MM.1S (cell line): ENCODE measurements around the gene GJA4.

Source experiments
- DNase-seq: peaks from one replicate; pipeline ENCODE4 v3.0.0-alpha.2; 2015
- H2AFZ ChIP-seq: fragments of 300-600 bp; sonication (generic); 2 replicates; pipeline ENCODE4 v1.6.0; 2016; ENCODE audit warnings: antibody characterized with exemption, low read length
- H3F3A ChIP-seq: fragments of 300-600 bp; sonication (generic); 2 replicates; pipeline ENCODE4 v1.6.1; 2016; ENCODE audit warnings: mild to moderate bottlenecking, antibody characterized with exemption, low read length, moderate library complexity, mixed read lengths; ENCODE audit not compliant: insufficient read depth
- H3K27ac ChIP-seq: fragments of 300-600 bp; sonication (generic); 2 replicates; pipeline ENCODE4 v1.5.1; 2016; ENCODE audit warnings: mild to moderate bottlenecking, low read length
- H3K27me3 ChIP-seq: fragments of 300-600 bp; sonication (generic); replicated peaks from 2 replicates; pipeline ENCODE4 v1.6.0; 2016; ENCODE audit warnings: low read length; ENCODE audit not compliant: insufficient read depth
- H3K36me3 ChIP-seq: fragments of 300-600 bp; sonication (generic); replicated peaks from 2 replicates; pipeline ENCODE4 v1.6.1; 2016; ENCODE audit warnings: mild to moderate bottlenecking, low read length, mixed read lengths; ENCODE audit not compliant: insufficient read depth
- H3K4me1 ChIP-seq: fragments of 300-600 bp; sonication (generic); 2 replicates; pipeline ENCODE4 v1.6.1; 2016; ENCODE audit warnings: low read length, mixed read lengths
- H3K4me2 ChIP-seq: fragments of 300-600 bp; sonication (generic); 2 replicates; pipeline ENCODE4 v1.6.0; 2016; ENCODE audit warnings: low read depth, low read length
- H3K4me3 ChIP-seq: fragments of 300-600 bp; sonication (generic); 2 replicates; pipeline ENCODE4 v1.5.1; 2016; ENCODE audit warnings: low read length, mixed read lengths
- H3K79me2 ChIP-seq: fragments of 300-600 bp; sonication (generic); 2 replicates; pipeline ENCODE4 v1.6.1; 2016; ENCODE audit warnings: mixed run types, low read length, mixed read lengths
- H3K9ac ChIP-seq: fragments of 300-600 bp; sonication (generic); 2 replicates; pipeline ENCODE4 v1.6.1; 2016; ENCODE audit warnings: low read length, mixed read lengths
- H3K9me2 ChIP-seq: fragments of 300-600 bp; sonication (generic); replicated peaks from 2 replicates; pipeline ENCODE4 v1.6.1; 2016; ENCODE audit warnings: mild to moderate bottlenecking, low read length, mixed read lengths; ENCODE audit not compliant: insufficient read depth
- H3K9me3 ChIP-seq: fragments of 300-600 bp; sonication (generic); replicated peaks from 2 replicates; pipeline ENCODE4 v1.6.1; 2016; ENCODE audit warnings: mild to moderate bottlenecking, low read length, mixed read lengths; ENCODE audit not compliant: insufficient read depth
- H4K20me1 ChIP-seq: fragments of 300-600 bp; sonication (generic); 2 replicates; pipeline ENCODE4 v1.6.1; 2016; ENCODE audit warnings: mild to moderate bottlenecking, low read length, moderate library complexity, mixed read lengths; ENCODE audit not compliant: insufficient read depth
- EZH2 ChIP-seq: fragments of 300-600 bp; sonication (generic); optimal IDR thresholded peaks from 2 replicates; pipeline ENCODE3; 2017; ENCODE audit warnings: low read depth, mild to moderate bottlenecking, antibody characterized with exemption, low read length, mixed read lengths
- EZH2phosphoT487 ChIP-seq: fragments of 300-600 bp; sonication (generic); IDR thresholded peaks from 2 replicates; pipeline ENCODE4 v1.6.1; 2018; ENCODE audit warnings: antibody characterized with exemption, low read length
- TF ChIP-seq, protein P1 (sequence below): fragments of 300-600 bp; sonication (generic); IDR thresholded peaks from 2 replicates; pipeline ENCODE4 v1.5.1; 2016; ENCODE audit warnings: antibody characterized with exemption, low read length, mixed read lengths

GJA4 gene

DNA sequence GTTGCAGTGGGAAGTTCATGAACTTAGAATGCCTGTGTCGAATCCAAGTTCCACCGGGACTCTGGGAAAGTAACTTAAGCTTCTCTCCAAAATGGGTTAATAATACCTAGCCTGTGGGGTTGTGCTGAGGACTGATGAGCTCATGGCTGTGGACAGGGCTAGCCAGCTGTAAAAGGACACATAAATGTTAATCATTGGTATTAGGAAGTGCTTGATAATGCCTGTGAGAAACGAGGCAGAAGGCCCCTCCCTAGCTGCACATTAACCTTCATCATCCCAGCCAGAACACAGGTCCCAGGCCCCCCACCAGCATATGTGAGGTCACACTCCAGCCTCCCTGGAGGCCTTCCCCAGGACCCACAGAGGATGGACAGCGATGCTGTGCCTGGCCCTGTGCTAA is 34.0 kb upstream of the GJA4 start:
- Histone ChIP-seq H3K4me3 (no peak overlapping the region), H3K27me3 (peaks cover 65% of the 10 kb centered on the region), H3K9ac (no peak overlapping the region), H3K4me1 (no peaks in the 10 kb centered on the region), H3K4me2 (no peak overlapping the region), H3K9me2 (no peaks in the 10 kb centered on the region), H3K36me3 (no peaks in the 10 kb centered on the region), H3K27ac (no peak overlapping the region), H3K79me2 (no peaks in the 10 kb centered on the region), H3F3A (no peaks in the 10 kb centered on the region), H3K9me3 (no peaks in the 10 kb centered on the region), H2AFZ (no peak overlapping the region), H4K20me1 (no peaks in the 10 kb centered on the region)
- no peak for DNase-seq
- TF ChIP-seq EZH2phosphoT487 (no peak), EZH2 (no peak)
- TF ChIP-seq, protein P1, sequence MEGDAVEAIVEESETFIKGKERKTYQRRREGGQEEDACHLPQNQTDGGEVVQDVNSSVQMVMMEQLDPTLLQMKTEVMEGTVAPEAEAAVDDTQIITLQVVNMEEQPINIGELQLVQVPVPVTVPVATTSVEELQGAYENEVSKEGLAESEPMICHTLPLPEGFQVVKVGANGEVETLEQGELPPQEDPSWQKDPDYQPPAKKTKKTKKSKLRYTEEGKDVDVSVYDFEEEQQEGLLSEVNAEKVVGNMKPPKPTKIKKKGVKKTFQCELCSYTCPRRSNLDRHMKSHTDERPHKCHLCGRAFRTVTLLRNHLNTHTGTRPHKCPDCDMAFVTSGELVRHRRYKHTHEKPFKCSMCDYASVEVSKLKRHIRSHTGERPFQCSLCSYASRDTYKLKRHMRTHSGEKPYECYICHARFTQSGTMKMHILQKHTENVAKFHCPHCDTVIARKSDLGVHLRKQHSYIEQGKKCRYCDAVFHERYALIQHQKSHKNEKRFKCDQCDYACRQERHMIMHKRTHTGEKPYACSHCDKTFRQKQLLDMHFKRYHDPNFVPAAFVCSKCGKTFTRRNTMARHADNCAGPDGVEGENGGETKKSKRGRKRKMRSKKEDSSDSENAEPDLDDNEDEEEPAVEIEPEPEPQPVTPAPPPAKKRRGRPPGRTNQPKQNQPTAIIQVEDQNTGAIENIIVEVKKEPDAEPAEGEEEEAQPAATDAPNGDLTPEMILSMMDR = no peak

DNA sequence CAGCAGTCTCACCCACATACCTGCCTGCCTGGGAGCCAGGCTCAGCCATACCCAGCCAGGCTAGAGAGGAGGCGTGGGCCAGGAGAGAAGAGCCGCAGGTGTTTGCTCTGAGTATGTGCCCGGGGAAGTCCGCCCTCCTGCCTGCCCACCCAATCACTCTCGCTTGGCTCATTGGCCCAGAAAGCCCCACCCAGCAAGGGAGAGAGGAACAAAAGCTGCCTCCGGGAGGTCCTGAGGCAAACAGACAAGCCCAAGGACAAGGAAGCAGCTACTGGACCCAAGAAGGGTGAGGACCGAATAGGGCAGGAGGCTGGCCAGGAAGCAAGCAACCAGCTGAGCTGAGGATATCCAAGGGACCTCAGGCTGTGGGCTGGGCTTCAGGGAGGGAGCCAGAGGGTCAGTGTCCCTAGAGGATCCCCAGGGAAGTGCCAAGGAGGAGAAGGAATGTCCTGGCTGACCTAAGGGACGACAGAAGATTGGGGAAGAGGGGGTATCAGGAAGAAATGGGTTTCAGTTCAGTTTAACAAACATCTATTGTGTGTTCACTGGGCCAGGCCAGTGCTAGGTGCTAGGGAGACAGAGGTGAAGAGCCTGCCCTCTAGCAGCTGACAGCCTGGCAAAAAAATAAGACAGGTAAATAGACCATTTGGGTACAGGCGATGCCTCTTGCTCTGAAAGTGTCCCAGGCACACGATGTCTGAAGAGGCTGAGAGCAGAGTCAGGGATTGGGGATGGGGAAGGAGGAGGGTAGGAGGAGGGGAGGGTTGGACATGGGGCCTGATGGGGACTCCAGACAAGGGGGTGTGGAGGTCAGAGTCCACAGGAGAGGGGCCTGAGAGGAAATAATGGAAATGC is 33.1 kb upstream of the GJA4 start, which contains the start of gene GJB4:
GJB4 (plus strand) TSS at position 238 of the 855 bp plus-strand sequence. CDS start 1,515 bp downstream, outside the sequence.
- Histone ChIP-seq H4K20me1 (no peaks in the 10 kb centered on the region), H3K4me1 (no peaks in the 10 kb centered on the region)

DNA sequence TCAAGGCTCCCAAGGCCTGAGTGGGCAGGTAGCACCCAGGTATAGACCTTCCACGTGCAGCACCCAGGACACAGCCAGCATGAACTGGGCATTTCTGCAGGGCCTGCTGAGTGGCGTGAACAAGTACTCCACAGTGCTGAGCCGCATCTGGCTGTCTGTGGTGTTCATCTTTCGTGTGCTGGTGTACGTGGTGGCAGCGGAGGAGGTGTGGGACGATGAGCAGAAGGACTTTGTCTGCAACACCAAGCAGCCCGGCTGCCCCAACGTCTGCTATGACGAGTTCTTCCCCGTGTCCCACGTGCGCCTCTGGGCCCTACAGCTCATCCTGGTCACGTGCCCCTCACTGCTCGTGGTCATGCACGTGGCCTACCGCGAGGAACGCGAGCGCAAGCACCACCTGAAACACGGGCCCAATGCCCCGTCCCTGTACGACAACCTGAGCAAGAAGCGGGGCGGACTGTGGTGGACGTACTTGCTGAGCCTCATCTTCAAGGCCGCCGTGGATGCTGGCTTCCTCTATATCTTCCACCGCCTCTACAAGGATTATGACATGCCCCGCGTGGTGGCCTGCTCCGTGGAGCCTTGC is 31.5 kb upstream of the GJA4 start:
- Histone ChIP-seq H3K27ac (no peak overlapping the region), H3K9me2 (no peaks in the 10 kb centered on the region), H3K36me3 (no peaks in the 10 kb centered on the region), H3F3A (no peaks in the 10 kb centered on the region), H3K27me3 (peaks cover 59% of the 10 kb centered on the region), H3K79me2 (no peaks in the 10 kb centered on the region), H3K4me1 (no peaks in the 10 kb centered on the region), H3K9me3 (no peaks in the 10 kb centered on the region), H3K4me3 (no peak overlapping the region), H3K4me2 (no peak overlapping the region), H4K20me1 (no peaks in the 10 kb centered on the region), H2AFZ (no peak overlapping the region), H3K9ac (no peak overlapping the region)
- DNase-seq = no peak
- TF ChIP-seq, protein P1 = no peak
- TF ChIP-seq EZH2phosphoT487 (no peak), EZH2 (no peak)

More for the DNA sequence above, 33.1 kb upstream of the GJA4 start, which contains the start of gene GJB4:
- Histone ChIP-seq H3K9me2 (no peaks in the 10 kb centered on the region), H3K27me3 (peaks cover 61% of the 10 kb centered on the region), H3K9me3 (no peaks in the 10 kb centered on the region), H3K79me2 (no peaks in the 10 kb centered on the region), H3K4me3 (no peak within 1 kb of the TSS), H3K4me2 (no peak within 1 kb of the TSS), H3K36me3 (no peaks in the 10 kb centered on the region), H3F3A (no peaks in the 10 kb centered on the region), H3K9ac (no peak within 1 kb of the TSS), H2AFZ (no peak within 1 kb of the TSS), H3K27ac (no peak within 1 kb of the TSS)
- TF ChIP-seq EZH2phosphoT487 (no peak), EZH2 (no peak)
- TF ChIP-seq, protein P1 = no peak
- DNase-seq = no peak
